Testis (tissue), 2 donors: ENCODE data around the gene AFAP1.

Source experiments
- POLR2A ChIP-seq: fragments of 450-650 bp; IDR thresholded peaks from one replicate; pipeline ENCODE4 v1.6.1; 2017; ENCODE audit warnings: antibody characterized with exemption, mild to moderate bottlenecking, moderate library complexity
- TF ChIP-seq, protein P1 (sequence below), 3 experiments: fragments of 450-650 bp in 2 of 3; fragments of 200-600 bp in 1 of 3; sonication (generic) in 1 of 3; IDR thresholded peaks; one replicate each; pipeline ENCODE4 v1.5.1; 2016 to 2019; ENCODE audit warnings: antibody characterized with exemption in 3 of 3, mild to moderate bottlenecking in 2 of 3, moderate library complexity in 1 of 3

GRCh38 chr4:7714738-7715137, 224.9 kb downstream of the AFAP1 start:
- TF ChIP-seq POLR2A, result no peak
- TF ChIP-seq, protein P1, sequence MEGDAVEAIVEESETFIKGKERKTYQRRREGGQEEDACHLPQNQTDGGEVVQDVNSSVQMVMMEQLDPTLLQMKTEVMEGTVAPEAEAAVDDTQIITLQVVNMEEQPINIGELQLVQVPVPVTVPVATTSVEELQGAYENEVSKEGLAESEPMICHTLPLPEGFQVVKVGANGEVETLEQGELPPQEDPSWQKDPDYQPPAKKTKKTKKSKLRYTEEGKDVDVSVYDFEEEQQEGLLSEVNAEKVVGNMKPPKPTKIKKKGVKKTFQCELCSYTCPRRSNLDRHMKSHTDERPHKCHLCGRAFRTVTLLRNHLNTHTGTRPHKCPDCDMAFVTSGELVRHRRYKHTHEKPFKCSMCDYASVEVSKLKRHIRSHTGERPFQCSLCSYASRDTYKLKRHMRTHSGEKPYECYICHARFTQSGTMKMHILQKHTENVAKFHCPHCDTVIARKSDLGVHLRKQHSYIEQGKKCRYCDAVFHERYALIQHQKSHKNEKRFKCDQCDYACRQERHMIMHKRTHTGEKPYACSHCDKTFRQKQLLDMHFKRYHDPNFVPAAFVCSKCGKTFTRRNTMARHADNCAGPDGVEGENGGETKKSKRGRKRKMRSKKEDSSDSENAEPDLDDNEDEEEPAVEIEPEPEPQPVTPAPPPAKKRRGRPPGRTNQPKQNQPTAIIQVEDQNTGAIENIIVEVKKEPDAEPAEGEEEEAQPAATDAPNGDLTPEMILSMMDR (IDR thresholded peaks at IDR 0.05), result no peak
